ENCODE measurements around the gene MUC5AC.
"Not testable (repeated sequence)": the region's sequence is repeated elsewhere in the genome, so short reads cannot be mapped to it uniquely, and the experiment has no call there.

GRCh38 chr11:1245717-1246116 is 88.0 kb downstream of the MUC5AC start:
- not testable (repeated sequence) for TF ChIP-seq EZH2 (IDR thresholded peaks at IDR 0.05; ENCODE audit: low read length, missing control alignments); CTCF (conservative IDR thresholded peaks at IDR 0.05 in 1 of 2, IDR thresholded peaks at IDR 0.05 in 1 of 2; ENCODE audit: low read depth in 1 of 2, low read length in 2 of 2)
